ENCODE results near the gene GMDS. TPM values are rescaled to one million over a fixed set of nuclear protein-coding genes. Genes with fewer than 3 reads are reported as not detected.

GMDS gene
- total and polyA plus RNA-seq, 2 of the 4 experiments (the other 2 are of a cell fraction) = 7.3 to 21.9 TPM

DNA sequence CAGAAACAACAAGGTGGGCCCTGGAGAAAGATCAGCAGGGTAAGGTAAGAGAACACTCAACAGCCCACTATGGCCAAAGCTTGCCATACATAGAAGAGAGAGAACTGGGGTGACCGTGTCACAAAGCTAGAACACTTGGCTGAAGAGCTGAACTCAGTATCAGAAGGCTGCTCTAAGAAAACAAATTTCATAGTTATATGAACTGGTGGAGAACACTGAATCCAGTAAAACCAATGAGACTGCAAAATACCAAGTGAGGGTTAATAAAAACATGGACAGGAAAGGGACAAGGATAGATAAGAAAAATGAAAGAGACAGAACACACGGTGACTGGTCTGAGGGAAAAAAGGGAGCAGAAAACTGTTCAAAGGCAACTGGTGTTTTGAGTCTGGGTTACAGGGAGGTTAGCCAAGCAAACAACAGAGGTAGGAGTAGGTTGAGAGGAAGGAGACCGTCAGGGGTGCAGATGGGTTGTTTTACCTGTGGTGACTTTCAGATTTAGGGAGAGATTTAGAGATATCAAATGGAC is 56.5 kb downstream of the GMDS start:
- no peak overlapping the region for H2AK5ac ChIP-seq (ENCODE audit: low read depth, low read length)

More for the DNA sequence above, 56.5 kb downstream of the GMDS start:
- Histone ChIP-seq H3K18ac (ENCODE audit: low read depth, low read length) (no peak overlapping the region), H3K79me1 (ENCODE audit: low read depth in 1 of 2, low read length in 2 of 2) (peaks cover 3 to 7% of the 10 kb centered on the region in 2 experiments; a peak in 2 of 4 replicates), H2AFZ (replicated peaks; ENCODE audit: low read length, poor library complexity) (no peak overlapping the region), H3K27me3 (ENCODE audit: control insufficient read depth, insufficient read depth, low read length) (no peaks in the 10 kb centered on the region), H2BK20ac (ENCODE audit: low read depth, low read length) (no peak overlapping the region), H3K9me1 (ENCODE audit: insufficient read depth, low read length) (no peaks in the 10 kb centered on the region), H3K4me2 (ENCODE audit: low read depth, low read length) (no peak overlapping the region), H3K56ac (ENCODE audit: extremely low read depth, insufficient read depth, low read length) (no peak overlapping the region), H3K14ac (replicated peaks; ENCODE audit: low read depth, low read length) (no peak overlapping the region), H3K27ac (ENCODE audit: insufficient read depth, low read length) (no peak overlapping the region), H3K4me1 (ENCODE audit: control insufficient read depth, insufficient read depth, low read length) (peaks cover 2% of the 10 kb centered on the region), H2BK15ac (ENCODE audit: low read depth, low read length) (no peak overlapping the region), H4K8ac (ENCODE audit: low read depth in 2 of 2, low read length in 2 of 2) (no peak overlapping the region), H2BK5ac (ENCODE audit: low read depth, low read length, poor library complexity, severe bottlenecking) (no peak overlapping the region), H2BK120ac (ENCODE audit: low read depth, low read length) (no peak overlapping the region), H3K4me3 (ENCODE audit: insufficient read depth, low read depth, low read length) (no peak overlapping the region), H3K36me3 (ENCODE audit: control insufficient read depth, insufficient read depth, low read length) (no peaks in the 10 kb centered on the region), H4K20me1 (ENCODE audit: insufficient read depth, low read length) (no peaks in the 10 kb centered on the region), H3K4ac (ENCODE audit: low read depth, low read length) (no peak overlapping the region), H3K9ac (ENCODE audit: low read depth, low read length) (no peak overlapping the region), H4K91ac (ENCODE audit: insufficient read depth, low read depth, low read length) (peak overlapping the region; percentile 32; the same call in 1 of the 2 replicates), H3K23ac (ENCODE audit: low read depth, low read length) (no peak overlapping the region), H4K5ac (ENCODE audit: low read depth, low read length) (no peak overlapping the region), H3K9me3 (ENCODE audit: control insufficient read depth, insufficient read depth, low read length) (no peaks in the 10 kb centered on the region), H2AK9ac (replicated peaks; ENCODE audit: low read depth, low read length, poor library complexity) (no peak overlapping the region)
- TF ChIP-seq MAZ (IDR thresholded peaks at IDR 0.05; ENCODE audit: borderline replicate concordance, low read depth, low read length) (no peak), FOS (IDR thresholded peaks at IDR 0.05; ENCODE audit: low read depth, low read length) (no peak), CEBPB (IDR thresholded peaks at IDR 0.05; ENCODE audit: low read depth, low read length) (no peak), RCOR1 (IDR thresholded peaks at IDR 0.05; ENCODE audit: insufficient replicate concordance, low read length) (no peak), RAD21 (IDR thresholded peaks at IDR 0.05; ENCODE audit: low read length) (no peak), POLR2A (IDR thresholded peaks at IDR 0.05; ENCODE audit: low read depth, low read length) (no peak), SMC3 (IDR thresholded peaks at IDR 0.05; ENCODE audit: low read depth, low read length) (no peak), RFX5 (IDR thresholded peaks at IDR 0.05; ENCODE audit: low read depth, low read length) (no peak)
- TF ChIP-seq, protein P1, sequence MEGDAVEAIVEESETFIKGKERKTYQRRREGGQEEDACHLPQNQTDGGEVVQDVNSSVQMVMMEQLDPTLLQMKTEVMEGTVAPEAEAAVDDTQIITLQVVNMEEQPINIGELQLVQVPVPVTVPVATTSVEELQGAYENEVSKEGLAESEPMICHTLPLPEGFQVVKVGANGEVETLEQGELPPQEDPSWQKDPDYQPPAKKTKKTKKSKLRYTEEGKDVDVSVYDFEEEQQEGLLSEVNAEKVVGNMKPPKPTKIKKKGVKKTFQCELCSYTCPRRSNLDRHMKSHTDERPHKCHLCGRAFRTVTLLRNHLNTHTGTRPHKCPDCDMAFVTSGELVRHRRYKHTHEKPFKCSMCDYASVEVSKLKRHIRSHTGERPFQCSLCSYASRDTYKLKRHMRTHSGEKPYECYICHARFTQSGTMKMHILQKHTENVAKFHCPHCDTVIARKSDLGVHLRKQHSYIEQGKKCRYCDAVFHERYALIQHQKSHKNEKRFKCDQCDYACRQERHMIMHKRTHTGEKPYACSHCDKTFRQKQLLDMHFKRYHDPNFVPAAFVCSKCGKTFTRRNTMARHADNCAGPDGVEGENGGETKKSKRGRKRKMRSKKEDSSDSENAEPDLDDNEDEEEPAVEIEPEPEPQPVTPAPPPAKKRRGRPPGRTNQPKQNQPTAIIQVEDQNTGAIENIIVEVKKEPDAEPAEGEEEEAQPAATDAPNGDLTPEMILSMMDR (conservative IDR thresholded peaks at IDR 0.05; ENCODE audit: low read depth, low read length) = no peak
- POLR2A ChIA-PET (ENCODE audit: unreplicated experiment) = no interaction called here
- in situ Hi-C loops (cut with MboI; ENCODE audit: low sequenced_read_pairs) (loop anchor here (10.0 kb wide), 1 partner anchor 584 kb away; the partner anchor contains the start of gene FOXC1), intact Hi-C loops (cut with micrococcal nuclease) (loop anchor here (10.0 kb wide), 1 partner anchor 446 kb away; no protein-coding TSS in a partner anchor), dilution Hi-C loops (cut with HindIII; ENCODE audit: low sequenced_read_pairs, unreplicated experiment) (no loop called here)
- CTCF ChIA-PET = no interaction called here
- ATAC-seq (ENCODE audit: low read depth) (no peak), DNase-seq (no peak)
- BruUV-seq (replicated peaks) = no TSS peak
- WGBS, 2 experiments (ENCODE audit: extremely low coverage in 2 of 2, insufficient read length in 1 of 2) = 67% methylated on average over 1 of the region's 3 CpGs; no CpG with 5 or more reads in 1 of the 2 experiments
